Erythroblast (primary cell): Measurements from ENCODE around the gene COX6A1.
A peak's percentile ranks its signal among the peaks of the same experiment; 100 is the strongest.

ENCODE experiments used
- DNase-seq, 2 experiments: peaks; one replicate each; lab custom pipeline; 2025; lab: John Stamatoyannopoulos, UW
- GATA1 ChIP-seq: IDR thresholded peaks from 2 replicates; pipeline ENCODE4 v1.6.1; 2011; ENCODE audit warnings: low read depth, mild to moderate bottlenecking, control low read depth, low read length, moderate library complexity
- POLR2A ChIP-seq: IDR thresholded peaks from 2 replicates; pipeline ENCODE4 v1.6.1; 2011; ENCODE audit warnings: mild to moderate bottlenecking, low read length

COX6A1 gene

DNA sequence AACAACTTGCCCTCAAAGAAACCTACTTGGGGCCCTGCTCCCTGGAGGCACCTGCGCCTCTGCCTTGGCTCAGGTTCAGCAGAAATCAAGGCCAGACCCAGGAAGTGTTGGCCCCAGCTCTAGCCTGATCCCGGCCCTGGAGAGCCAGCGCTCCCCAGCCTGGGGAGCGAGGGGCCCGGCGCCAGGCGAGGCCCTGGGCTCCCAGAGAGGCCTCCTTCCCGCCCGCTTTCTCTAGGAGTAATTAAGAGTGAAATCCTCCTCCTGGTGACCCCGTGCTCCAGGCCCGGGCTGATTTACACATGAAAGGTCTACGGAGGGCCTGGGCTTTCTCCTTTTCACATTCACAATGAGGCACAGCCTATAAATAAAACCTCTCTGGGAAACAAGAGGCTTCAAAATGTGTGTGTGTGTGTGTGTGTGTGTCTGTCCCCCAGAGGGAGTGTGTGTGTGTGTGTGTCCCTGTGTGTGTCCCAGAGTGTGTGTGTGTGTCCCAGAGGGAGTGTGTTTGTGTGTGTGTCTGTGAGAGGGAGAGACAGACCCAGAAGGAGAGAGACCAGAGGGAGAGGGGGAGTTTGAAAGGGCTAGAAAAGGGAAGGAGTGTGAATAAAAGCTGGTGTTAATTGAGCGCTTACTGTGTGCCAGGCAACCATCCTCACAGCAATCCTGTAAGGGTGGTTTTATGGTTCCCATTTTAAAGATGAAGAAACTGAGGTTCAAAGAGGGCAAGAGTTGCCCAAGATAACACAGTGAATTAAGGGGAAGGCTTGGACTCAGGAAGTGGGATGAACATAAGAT lies 23.8 kb upstream of the COX6A1 start:
- no peak for TF ChIP-seq POLR2A
- TF ChIP-seq GATA1 = no peak
- no peak for DNase-seq

- TF ChIP-seq GATA1 (no peak), POLR2A (no peak)
- no peak for DNase-seq
Observed at GRCh38 chr12:120416490-120417216, 21.3 kb upstream of the COX6A1 start.

DNA sequence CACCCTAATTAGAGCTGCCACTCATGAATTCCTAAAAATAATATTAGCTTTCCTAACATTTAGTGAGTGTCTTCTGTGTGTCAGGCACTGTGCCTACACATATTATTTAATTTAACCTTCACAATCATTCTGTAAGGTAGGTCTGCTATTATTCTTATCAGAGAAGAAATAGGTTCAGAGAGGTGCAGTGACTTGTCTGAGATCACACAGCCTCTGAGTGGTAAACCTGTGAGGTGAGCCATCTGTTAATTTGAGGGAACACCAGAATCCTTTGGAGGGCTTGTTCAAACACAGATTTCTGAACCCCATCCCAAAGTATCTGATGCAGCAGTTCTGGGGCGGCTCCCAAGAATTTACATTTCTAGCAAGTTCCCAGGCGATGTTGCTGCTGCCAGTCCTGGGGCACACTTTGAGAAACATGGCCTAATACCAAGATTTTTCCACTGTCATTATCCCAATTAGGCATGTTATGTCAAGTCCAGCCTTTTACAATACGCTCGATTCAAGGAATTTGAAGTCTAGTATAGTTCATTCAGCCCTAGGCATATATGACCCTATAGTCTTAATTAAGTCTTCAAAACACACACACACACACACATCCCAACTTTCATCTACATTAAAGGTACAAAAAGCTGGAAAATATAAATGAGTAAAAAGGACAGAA lies 19.9 kb upstream of the COX6A1 start:
- DNase-seq = no peak
- TF ChIP-seq POLR2A (no peak), GATA1 (no peak)

DNA sequence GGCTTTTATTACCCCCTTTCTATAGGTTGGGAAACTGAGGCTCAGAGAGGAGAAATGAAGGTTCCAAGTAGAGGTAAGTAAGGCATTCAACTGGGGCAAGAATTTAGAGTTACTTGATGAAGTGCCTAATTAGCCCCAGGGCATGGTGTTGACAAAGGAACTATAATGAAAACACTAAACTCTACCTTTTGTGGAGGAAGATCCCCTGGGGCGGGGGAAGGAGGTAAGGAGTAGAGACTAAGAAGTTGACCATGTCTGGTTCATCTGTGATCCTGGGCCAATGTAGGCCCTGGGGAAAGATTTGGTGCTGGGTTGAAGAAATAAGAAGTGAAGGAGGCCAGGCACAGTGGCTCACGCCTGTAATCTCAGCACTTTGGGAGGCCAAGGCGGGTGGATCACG lies 16.2 kb upstream of the COX6A1 start:
- no peak for TF ChIP-seq GATA1
- no peak for TF ChIP-seq POLR2A
- no peak for DNase-seq

DNA sequence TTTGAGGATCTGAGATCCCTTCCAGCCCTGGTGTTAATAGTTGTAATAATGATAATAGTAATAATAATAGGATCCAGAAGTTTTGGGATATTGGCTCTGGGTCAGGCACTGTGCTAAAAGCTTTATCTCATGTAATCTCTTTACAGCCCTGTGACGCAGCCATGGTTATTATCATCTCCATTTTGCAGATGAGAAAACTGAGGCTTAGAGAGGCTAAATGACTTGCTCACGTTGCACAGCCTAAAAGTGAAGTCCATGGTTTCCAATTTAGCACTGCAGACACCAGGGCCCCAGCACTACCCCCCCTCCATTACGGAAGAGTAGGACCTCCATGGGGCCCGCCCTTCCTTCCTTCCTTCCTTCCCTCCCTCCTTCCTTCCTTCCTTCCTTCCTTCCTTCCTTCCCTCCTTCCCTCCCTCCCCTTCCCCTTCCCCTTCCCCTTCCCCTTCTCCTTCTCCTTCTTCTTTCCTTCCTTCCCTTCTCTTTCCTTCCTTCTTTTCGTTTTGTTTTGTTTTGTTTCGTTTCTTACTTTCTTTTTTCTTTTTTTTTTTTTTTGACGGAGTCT lies 14.9 kb upstream of the COX6A1 start:
- TF ChIP-seq GATA1 = no peak
- TF ChIP-seq POLR2A = no peak
- no peak for DNase-seq

GRCh38 chr12:120425797-120426196 lies 12.1 kb upstream of the COX6A1 start:
- no peak for TF ChIP-seq POLR2A
- TF ChIP-seq GATA1 = no peak
- DNase-seq = no peak

GRCh38 chr12:120428597-120429229 lies 9.2 kb upstream of the COX6A1 start:
- no peak for DNase-seq
- TF ChIP-seq GATA1 = no peak
- TF ChIP-seq POLR2A = no peak

GRCh38 chr12:120429368-120429767 lies 8.5 kb upstream of the COX6A1 start:
- TF ChIP-seq GATA1 = no peak
- TF ChIP-seq POLR2A = no peak
- no peak for DNase-seq

GRCh38 chr12:120432772-120433525 lies 5.0 kb upstream of the COX6A1 start:
- no peak for TF ChIP-seq GATA1
- TF ChIP-seq POLR2A = no peak

GRCh38 chr12:120438495-120439198 lies 734 bp downstream of the COX6A1 start:
- TF ChIP-seq POLR2A = no peak
- no peak for TF ChIP-seq GATA1
- peak in 1 of 2 experiments; percentile 24 for DNase-seq

More at GRCh38 chr12:120432772-120433525, 5.0 kb upstream of the COX6A1 start:
- DNase-seq = no peak

- DNase-seq = peak; percentile 86 to 88
- TF ChIP-seq GATA1 (no peak), POLR2A (no peak)
Observed at GRCh38 chr12:120439646-120440247, 1.8 kb downstream of the COX6A1 start.
